Stromal cell of bone marrow (primary cell): ENCODE measurements around the gene SULF2.

Experiments used
- DNase-seq: peaks from one replicate; pipeline ENCODE4 v3.0.0-alpha.2; 2012; ENCODE audit warnings: low read depth

Gene SULF2

DNA sequence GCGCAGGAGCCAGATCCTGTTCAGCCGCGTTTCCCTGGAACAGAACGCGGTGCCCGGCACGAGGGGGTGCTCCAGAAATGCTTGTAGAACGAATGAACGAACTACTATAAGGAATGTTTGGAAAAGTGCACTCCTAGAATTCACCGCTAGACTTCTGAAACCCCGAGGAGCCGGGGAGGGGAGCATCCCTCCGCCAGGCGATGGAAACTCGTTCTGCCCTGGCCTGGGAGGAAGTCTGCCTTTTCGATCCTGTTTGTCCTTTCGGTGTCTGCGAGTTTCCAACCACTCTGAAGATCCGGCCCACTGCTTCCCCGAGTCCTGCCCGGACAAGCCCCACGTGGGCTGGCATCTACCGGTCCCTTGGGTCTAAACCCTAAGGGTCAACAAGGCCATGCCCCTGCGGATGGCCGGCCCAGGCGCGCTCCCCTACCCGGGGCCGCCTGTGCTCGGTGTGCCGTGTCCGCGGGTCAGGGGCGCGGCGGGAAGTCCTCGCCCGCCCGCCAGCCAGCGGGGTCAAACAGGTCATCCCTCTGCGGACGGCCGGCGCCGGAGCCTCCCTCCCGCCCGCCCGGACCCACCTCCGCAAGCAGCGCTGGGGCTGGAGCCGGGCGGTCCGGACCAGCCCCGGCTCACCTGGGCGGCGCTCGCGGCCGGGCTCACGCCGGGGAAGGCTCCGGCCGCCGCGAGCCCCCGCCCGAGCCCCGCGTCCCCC lies 526 bp downstream of the SULF2 start:
- DNase-seq = no peak

DNA sequence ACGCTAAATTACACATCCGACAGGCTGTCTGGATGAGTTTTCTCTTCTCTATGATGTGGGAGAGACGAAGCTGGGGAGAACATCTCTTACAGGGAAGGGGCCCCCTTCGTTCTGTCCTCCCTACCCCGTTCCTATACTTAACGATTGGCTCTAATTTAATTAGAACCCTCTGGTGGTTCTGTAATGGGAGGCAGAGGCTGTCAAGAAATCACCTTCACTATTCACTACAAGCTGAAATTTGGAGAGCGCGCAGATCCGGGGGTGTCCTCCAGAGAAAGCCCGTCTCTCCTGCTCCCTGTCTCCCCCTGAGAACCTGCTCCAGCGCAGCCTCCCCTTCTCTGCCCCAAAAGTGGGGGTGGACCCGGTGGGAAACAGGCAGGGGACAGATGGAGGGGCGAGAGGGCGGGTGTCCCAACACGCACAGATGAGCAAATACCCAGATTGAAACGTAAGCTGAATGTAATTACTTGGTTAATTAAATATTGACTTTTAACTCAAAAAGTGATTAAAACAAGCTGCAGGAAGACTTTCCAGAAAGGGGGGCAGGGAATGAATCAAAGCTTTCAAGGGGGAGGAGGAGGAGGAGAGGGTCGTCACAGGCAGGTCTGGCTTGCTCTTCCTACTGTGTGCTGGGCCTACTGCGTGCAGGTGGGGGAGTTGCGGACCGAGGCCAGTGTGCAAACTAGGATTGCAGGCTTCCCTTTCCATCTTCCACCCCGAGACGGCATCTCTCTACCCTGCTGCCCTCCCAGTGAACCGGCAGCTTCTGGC lies 1.3 kb downstream of the SULF2 start:
- no peak for DNase-seq

DNA sequence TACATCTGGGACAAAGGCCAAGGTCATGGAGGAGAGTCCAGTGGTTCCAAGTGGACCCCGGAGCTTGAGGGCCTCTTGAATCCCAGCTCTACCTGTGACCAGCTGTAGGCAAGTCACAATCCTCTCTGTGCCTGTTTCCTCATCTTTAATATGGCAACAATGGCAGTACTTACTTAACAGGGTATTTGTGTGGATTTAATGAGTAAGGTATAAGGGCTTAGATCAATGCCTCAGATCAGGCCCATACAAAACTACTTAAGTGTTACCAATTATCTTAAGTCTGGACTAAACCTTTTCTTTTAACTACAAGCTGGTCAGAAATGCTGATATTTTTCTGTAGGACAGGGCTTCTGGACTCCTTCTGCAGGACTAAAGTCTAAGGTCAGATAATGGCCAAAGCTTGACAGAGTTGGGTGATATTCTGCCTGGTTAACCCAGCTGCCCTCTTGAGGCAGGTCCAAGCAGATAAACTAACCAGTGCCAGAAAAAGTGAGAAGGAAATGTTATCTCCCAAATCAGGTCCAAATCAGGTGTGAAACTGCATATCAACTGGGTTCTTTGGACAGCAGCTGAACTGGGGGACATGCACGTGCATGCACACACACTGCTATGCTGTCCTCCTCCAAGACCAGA lies 2.2 kb downstream of the SULF2 start:
- no peak for DNase-seq

DNA sequence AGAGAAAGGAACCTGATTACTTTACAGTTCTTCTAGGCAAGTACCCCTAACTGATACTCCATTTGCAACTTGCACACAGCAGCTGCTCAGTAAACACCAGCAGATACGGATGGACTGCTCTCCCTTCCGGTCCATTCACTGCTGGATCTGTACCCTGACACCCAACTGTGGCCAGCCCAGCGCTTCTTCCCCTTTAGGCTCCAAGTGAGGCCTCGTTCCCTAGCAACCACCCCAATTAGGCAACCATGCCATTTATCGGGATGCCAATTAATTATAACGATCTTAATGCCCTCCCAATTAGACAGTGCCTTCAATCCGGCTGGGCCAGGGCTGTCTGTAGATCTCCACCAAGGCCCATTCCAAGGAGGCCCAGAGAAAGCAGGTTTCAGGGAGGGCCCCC lies 3.2 kb downstream of the SULF2 start:
- no peak for DNase-seq

DNA sequence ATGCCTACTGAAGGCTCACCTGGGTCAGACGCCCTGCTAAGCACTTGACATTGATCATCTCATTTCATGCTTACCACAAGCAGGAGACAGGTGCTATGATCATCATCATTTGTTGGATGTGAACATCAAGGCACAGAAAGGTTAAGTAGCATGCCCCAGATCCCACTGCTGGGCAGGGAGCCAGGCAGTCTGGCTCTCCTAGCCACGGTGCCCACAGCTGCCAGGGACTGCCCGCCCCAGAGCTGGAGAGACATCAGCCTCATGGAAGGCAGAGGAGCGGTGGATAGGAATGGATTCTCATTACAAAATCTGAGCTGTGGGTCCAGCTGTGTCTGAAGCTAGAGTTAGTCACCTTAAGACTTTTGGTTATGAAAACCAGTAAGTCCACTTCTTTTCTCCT lies 3.6 kb downstream of the SULF2 start:
- no peak for DNase-seq

DNA sequence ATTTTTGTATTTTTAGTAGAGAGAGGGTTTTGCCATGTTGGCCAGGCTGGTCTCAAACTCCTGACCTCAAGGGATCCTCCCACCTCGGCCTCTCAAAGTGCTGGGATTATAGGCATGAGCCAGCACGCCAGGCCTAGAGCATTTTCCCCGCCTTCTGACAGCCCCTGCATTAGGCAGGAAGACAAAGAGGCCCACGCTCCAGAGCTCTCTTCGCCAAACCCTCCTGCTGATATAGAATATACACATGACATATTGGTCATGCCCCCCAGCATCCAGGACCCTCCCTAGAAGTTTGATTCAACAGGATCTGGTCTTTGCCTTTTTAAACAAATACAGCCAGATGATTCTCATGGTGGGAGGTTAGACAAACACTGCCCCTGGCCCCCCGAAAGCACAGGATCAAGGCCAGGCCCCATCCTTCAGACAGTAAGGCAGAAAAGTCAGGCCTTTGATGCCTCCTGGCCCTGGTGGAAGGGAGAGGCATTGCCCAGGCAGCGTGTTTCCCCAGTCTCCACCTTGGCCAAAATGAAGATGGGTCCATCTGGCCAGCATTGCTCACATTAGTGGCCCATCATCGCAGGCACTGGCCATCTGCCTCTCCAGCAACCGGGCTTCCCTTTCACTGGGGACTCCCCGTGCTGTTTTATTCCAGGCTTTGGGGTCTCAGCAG lies 4.4 kb downstream of the SULF2 start:
- DNase-seq = no peak

DNA sequence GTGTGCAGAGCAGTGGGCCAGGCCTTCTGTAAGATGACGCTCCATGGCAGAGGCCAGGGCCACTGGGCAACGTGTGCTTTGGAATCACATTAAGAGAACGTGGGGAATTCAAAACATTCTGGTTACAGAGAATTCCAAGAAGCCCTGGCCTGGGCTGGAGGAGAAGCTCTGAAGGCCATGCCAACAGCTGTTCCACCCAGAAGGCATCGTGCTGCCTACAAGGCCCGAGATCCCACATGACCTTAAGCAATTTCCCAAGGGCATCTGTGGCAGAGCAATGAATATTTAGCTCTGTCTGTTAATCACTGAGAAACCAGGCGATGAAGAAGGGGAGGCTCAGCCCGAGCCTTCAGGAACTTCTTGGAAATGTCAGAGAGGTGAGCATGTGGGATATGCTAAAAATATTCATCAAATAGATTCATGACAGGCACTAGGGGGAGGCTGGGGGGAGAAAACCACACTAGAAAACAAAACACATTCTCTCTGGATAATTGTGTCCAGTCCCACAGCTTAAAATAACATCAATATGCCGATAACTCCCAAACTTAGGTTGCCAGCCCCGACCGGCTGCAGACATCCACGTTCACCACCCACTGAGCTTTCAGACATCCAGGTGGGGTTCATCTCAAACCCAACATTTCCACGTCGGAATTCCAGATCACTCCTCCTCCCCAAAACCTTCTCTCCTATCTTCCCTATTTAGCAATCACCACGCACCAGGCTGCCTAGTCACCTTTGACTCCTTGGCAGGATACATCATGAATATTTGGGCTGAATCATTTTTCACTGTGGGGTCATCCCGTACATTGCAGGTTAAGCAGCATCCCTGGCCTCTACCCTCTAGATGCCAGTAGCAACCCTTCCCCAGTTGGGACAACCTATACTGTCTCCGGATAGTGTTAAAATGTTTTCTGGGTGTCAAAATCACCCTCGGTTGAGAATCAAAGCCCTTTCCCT lies 6.6 kb downstream of the SULF2 start:
- DNase-seq = no peak

DNA sequence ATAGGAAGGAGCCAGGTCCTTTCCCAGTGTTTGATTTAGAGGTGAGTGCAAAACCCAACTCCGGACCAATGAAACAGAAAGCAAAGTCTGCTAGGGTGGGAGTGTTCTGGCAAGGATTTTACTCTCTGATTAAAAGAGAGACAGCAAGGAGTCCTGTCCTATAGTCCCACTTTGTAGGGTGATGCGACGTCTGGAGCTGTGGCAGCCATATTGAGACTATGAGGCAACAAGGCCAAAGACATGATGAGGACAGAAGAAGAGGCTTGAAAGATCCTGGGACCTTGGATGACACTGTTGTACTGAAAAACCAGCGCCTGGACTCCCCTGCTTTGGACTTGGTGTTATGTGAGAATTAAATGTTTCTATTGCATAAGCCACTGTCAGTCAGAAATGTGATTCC lies 8.1 kb downstream of the SULF2 start:
- DNase-seq = no peak

DNA sequence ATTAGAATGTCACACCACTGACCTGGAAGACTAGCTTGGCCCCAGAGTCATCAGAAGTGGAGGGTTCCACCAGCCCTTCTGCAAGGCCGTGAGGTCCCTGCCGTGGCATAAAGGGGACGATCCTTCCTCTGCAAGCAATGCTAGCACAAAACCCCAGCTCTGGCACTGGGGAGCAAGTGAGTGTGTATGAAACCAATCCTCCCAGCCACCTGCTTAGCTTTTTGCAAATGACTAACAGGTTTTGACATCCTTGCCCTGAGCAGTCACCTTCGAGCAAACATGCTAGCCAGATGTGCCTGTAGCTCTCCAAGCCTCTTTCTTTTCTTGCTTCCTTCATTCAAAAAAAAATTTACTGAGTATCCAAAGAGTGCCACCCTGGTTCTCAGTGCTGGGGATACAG lies 8.6 kb downstream of the SULF2 start:
- no peak for DNase-seq

DNA sequence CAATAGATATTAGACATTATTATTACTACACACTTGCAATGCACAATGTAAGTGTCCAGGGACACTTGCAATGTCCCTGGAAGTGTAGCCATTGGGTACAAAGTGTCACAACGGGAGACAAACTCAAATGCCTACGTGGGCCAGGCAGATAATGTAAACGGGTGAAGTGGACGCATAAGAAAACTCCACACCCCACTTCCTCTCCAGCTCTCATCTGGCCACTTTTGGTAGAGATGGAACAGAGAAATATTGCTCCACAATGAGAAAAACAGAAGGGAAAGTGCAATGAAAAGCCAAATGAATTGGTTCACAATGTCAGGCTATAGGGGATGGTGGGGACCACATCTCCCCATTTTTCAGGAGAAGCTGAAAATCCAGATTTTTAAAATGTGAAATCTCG lies 9.4 kb downstream of the SULF2 start:
- no peak for DNase-seq

DNA sequence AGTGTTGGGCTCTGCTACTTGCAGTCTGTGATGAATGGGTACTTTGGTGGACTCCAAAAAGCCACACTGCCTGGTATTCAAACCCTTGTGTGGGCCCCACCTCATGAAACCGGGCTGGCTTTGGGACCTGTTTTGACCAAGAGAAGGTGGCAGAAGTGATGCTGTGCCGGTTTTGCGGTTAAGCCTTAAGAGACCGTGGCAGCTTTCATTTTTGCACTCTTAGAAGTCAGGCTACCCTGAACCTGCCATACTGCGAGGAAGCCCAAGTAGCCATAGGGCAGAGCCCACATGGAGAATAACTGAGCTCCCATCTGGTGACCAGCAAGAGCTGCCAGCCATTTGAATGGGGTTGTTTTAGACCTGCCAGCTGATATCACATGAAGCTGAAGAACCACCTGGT lies 10.2 kb downstream of the SULF2 start:
- no peak for DNase-seq

DNA sequence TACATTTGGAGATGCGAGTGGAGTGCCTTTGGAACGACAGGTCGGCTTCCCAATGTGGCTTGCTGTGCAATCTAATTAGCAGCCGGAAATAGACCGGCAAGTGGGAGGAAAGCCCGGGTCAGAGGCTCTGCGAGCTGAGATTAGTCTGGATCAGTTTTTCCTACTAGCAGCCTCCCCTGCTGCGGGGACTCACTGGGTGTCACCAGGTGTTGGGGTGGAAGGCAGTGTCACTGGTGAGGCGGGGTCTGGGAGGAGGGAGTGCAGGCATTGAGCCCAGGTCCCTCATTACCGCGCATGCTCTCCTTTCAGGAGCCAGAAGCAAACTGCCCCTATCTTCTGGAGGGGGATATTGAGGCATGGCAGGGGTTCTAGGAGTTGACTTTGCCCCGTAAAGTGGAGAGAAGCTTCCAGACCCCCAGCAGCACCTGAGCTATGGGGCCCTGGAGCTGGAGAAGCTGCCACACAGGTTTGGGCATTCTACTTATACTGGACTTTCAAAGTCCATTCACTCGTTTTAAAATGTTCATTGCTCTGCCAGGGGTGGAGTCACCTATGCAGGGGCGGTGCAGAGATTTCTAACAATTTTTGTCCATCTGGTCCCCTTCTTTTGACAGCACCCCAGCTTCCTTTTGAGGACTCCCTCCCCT lies 11.0 kb downstream of the SULF2 start:
- DNase-seq = no peak

DNA sequence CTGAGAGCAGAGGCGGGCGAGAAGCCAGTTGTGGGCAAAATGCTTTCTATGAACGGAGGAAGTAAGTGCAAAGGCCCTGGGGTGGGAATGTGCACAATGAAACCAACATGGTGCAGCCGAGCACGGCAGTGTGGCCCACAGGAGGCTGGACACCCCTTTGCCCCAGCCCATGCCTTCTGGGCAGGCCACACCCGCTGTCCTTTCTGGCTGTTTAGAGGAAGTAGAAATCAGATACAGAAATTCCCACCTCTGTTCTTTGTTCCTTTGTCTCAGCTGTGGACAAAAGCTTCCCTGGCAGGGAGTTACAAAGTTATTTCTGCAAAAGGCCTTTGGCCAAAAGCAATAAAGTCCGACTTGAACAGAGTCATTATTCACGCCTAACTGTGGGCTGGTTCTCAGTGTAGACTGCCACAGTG lies 11.9 kb downstream of the SULF2 start:
- DNase-seq = no peak

DNA sequence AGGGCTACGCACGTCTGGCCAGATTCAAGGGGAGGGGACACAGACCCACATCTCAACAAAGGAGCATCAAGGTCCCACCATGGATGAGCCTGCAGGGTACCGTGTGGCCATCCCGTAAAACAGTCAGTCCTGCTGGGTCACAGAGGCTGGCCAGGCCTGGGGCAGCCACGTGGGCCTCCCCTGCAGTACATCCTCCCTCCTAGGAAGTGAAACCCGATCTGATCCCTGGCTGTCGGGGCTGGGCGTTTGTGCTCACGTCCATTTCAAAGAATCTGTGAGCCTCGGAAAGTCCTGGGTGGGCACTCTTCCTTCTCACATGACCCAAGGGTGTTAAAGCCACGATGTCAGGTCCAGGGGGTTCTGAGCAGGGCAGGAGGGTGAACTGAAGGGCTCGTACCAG lies 14.3 kb downstream of the SULF2 start:
- DNase-seq = no peak

DNA sequence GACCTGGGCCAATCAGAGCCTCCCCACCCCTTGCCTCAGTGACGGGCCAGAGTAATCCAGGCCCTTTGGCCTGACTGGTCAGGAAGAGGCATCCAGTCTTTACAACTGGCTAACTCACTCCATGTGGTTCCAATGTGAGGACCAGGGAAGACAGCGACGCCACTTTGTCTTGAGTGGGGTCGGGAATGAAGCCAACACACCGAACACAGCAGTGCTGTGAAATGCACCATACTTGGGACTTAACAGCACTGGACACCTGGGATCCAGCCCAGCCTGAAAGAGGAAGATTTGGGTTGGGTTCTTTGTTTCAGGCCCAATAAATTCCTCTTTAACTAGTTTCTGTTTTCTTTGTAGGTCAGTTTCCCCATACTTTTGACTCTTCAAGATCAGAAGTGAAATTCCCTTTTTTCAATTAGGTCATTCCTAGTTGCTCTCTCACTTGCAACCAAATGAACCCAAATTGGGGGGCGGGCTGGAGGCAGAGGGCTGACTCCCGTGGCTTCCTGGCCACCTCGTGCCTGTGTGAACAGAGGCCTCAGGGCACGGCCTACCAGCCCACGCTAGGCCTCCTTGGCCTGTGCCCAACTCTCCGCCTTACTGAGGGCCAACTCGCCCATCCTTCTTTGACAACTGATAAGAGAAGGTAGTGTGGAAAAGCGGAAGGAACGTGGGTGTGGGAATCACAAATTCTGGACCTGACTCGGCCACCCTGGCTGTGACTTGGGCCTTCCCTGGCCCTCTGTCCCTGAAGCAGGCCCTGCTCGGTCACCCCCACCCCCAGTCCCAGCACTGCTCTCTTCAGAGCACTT lies 17.1 kb downstream of the SULF2 start:
- DNase-seq = no peak

DNA sequence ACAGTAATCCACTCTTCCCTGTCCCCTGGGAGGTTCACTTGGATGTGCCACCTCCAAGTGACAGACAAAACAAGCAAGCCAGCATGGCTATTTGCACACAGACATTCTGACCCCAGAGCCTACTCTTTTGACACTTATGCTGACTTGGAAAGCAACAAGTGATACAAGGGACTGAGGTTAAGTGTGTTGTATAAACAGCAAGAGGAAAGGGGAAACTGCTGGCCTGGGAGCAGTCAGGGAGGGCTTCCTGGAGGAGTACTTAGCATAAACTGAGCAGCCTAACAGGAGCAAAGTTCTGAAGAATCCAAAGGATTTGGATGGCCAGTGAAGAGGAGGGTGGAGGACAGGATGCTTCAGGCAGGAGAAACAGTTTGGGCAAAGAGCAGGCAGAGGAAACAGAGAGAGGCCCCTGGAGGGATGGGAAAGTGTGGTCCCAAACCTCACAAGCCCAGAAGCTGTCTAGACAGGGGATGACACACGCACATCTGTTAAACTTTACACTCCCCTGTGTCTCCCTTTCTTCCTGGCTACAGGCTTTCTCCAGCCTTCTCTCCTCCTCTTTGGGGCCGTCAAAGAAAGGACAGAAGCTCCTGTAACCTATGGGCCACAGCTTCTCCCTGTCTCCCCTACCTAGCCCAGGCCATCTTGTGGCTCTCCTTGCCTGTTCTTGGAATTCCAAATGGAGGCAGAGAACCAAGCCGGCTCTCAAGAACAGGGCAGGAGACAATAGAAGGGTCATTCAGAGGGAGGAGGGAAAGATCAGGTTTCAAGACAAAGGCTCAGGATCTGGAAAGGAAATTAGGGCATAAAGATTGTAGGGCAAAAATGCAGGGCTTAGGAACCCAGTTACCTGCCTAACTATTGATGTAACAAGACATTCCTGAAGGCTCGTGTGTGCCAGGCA lies 19.3 kb downstream of the SULF2 start:
- no peak for DNase-seq

DNA sequence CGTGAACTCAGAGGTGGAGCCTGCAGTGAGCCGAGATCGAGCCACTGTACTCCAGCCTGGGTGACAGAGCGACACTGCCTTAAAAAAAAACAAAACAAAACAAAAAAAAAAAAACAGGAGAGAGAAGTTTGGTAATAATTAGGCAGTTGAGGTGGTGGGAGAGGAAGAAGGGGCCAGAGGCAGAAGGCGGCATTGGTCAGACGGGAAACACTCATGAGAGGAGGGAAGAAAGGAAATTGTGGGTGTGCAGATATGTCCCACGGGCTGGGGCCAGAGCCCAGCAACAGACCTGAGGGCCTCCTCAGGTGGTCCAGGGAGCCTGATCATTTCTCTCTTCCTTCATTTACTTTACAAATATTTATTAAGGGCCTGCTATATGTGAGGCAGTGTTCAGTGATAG lies 20.0 kb downstream of the SULF2 start:
- DNase-seq = no peak

DNA sequence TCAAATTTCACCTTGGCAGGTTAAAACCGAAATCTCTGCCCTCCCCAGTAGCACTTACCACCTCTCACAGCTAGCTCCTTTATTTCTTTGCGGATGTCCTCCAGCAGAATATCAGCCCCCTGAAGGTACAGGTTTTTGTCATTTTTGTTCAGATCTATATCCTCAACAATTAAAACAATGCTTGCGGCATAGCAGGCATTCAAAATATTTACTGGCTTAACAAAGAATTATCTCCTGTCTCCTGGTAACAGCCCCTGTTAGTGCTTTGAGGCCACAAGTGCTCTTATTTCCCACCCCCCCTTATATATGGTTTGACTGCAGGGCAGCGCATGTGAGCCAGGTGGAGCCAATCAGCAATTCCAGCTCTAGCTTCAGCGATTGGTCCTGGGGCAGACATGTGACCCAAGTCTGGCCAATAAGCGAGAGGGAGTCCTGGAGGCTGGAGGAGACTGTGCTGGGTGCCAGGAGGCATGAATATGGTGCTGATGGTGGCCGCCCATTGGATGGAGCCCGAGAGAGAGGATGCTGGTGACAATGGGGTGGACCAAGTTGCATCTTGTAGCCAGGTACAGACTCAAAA lies 21.0 kb downstream of the SULF2 start:
- DNase-seq = no peak
